B cell (primary cell): ENCODE measurements around the gene CDH12. TPM values are rescaled to one million over a fixed set of nuclear protein-coding genes. Genes with fewer than 3 reads are reported as not detected.
"Not testable (repeated sequence)": the region's sequence is repeated elsewhere in the genome, so short reads cannot be mapped to it uniquely, and the experiment has no call there.

ENCODE experiments used
- ATAC-seq: fragments of 200-7000 bp; cut with Tn5 transposase; one replicate; pipeline ENCODE4 v1.10.0; 2021; ENCODE audit warnings: low read depth, mild to moderate bottlenecking, moderate number of reproducible peaks, moderate library complexity
- CTCF ChIA-PET: fragments of 350-600 bp; sonication (Branson Sonifier 250); formaldehyde crosslinking; loops from one replicate; lab custom pipeline; 2021; ENCODE audit warnings: antibody characterized with exemption, inconsistent platforms; lab: Charles Lee
- POLR2A ChIA-PET: fragments of 350-600 bp; sonication (Branson Sonifier 250); formaldehyde crosslinking; loops from one replicate; lab custom pipeline; 2021; ENCODE audit warnings: antibody characterized with exemption; lab: Charles Lee
- DNase-seq: peaks from one replicate; pipeline ENCODE4 v3.0.0; 2013
- H2AFZ ChIP-seq: 2 replicates; pipeline ENCODE4 v1.6.1; 2012; ENCODE audit warnings: mild to moderate bottlenecking, low read depth, low read length; ENCODE audit not compliant: insufficient read depth, poor library complexity, severe bottlenecking
- H3K27ac ChIP-seq, 2 donors: 1 replicate in 1 of 2; 2 replicates in 1 of 2; pipeline ENCODE4 v1.5.1; 2012 to 2013; ENCODE audit warnings: low read length in 2 of 2, mild to moderate bottlenecking in 2 of 2, moderate library complexity in 1 of 2
- H3K27me3 ChIP-seq, 4 experiments: fragments of 200-600 bp in 1 of 4; sonication (generic) in 1 of 4; replicated peaks in 1 of 4; 1 replicate in 2 of 4; 2 replicates in 2 of 4; pipeline versions ENCODE4 v1.6.1 to v1.7.0; 2013 to 2016; ENCODE audit warnings: low read length in 3 of 4, mild to moderate bottlenecking in 2 of 4, mixed read lengths in 1 of 4, moderate library complexity in 1 of 4; ENCODE audit not compliant: insufficient read depth in 4 of 4, control insufficient read depth in 3 of 4; ENCODE audit errors: control extremely low read depth in 1 of 4
- H3K36me3 ChIP-seq, 2 experiments: replicated peaks in 1 of 2; 1 replicate in 1 of 2; 2 replicates in 1 of 2; pipeline versions ENCODE4 v1.6.1 to v1.7.1; 2013; ENCODE audit warnings: low read length in 1 of 2; ENCODE audit not compliant: insufficient read depth in 2 of 2, control insufficient read depth in 1 of 2; ENCODE audit errors: control extremely low read depth in 1 of 2, extremely low read depth in 1 of 2
- H3K4me1 ChIP-seq, 2 donors: fragments of 200-600 bp in 1 of 2; sonication (generic) in 1 of 2; 1 replicate in 1 of 2; 2 replicates in 1 of 2; pipeline versions ENCODE4 v1.5.1 to v1.6.1; 2013 to 2017; ENCODE audit warnings: low read length in 2 of 2; ENCODE audit not compliant: control insufficient read depth in 2 of 2, insufficient read depth in 2 of 2
- H3K4me2 ChIP-seq: replicated peaks from 2 replicates; pipeline ENCODE3; 2012; ENCODE audit warnings: mild to moderate bottlenecking, low read depth, low read length; ENCODE audit not compliant: poor library complexity, severe bottlenecking
- H3K4me3 ChIP-seq, 5 experiments: fragments of 200-600 bp in 1 of 5; sonication (generic) in 1 of 5; 1 replicate in 3 of 5; 2 replicates in 2 of 5; pipeline versions ENCODE4 v1.5.1 to v1.7.0; 2011 to 2016; ENCODE audit warnings: low read length in 4 of 5, mild to moderate bottlenecking in 4 of 5, low read depth in 2 of 5, control low read depth in 1 of 5, moderate library complexity in 1 of 5; ENCODE audit not compliant: insufficient read depth in 1 of 5; ENCODE audit errors: control extremely low read depth in 1 of 5, extremely low read depth in 1 of 5
- H3K79me2 ChIP-seq: fragments of 200-600 bp; sonication (generic); one replicate; pipeline ENCODE4 v1.6.0; 2016; ENCODE audit warnings: low read length; ENCODE audit not compliant: control insufficient read depth, insufficient read depth
- H3K9ac ChIP-seq: fragments of 200-600 bp; sonication (generic); 2 replicates; pipeline ENCODE4 v1.6.1; 2017; ENCODE audit warnings: mild to moderate bottlenecking, low read length, moderate library complexity
- H3K9me3 ChIP-seq, 3 donors: one replicate each; pipeline versions ENCODE4 v1.6.1 to v1.7.1; 2013; ENCODE audit warnings: low read length in 2 of 3; ENCODE audit not compliant: control insufficient read depth in 2 of 3, insufficient read depth in 1 of 3; ENCODE audit errors: control extremely low read depth in 1 of 3
- H4K20me1 ChIP-seq: 2 replicates; pipeline ENCODE4 v1.6.0; 2012; ENCODE audit warnings: mild to moderate bottlenecking, low read length; ENCODE audit not compliant: insufficient read depth, control insufficient read depth, poor library complexity, severe bottlenecking
- H3K27ac Mint-ChIP-seq: one replicate; pipeline ENCODE4 v1.8.0; 2021; ENCODE audit warnings: mixed read lengths
- H3K27me3 Mint-ChIP-seq: one replicate; pipeline ENCODE4 v1.8.0; 2021; ENCODE audit warnings: mixed read lengths
- H3K4me1 Mint-ChIP-seq: one replicate; pipeline ENCODE4 v1.8.0; 2021; ENCODE audit warnings: mixed read lengths
- H3K4me3 Mint-ChIP-seq: one replicate; pipeline ENCODE4 v1.8.0; 2021; ENCODE audit warnings: mixed read lengths
- H3K9me3 Mint-ChIP-seq: one replicate; pipeline ENCODE4 v1.8.0; 2022; ENCODE audit warnings: mixed read lengths; ENCODE audit not compliant: insufficient read depth
- WGBS: methylation state at CpG from one replicate; pipeline ENCODE4 v1.1.5; 2013; ENCODE audit warnings: missing lambda C conversion rate; ENCODE audit not compliant: insufficient coverage; 5-methylcytosine and 5-hydroxymethylcytosine counted together
- intact Hi-C: fragments of 100-400 bp; cut with micrococcal nuclease; formaldehyde crosslinking; loops from one replicate; pipeline ENCODE4 v1.10.0; 2022
- polyA plus RNA-seq: library from polyadenylated mRNA; depleted of rRNA; stranded (reverse); fragments of >200 nt; gene quantifications from 2 replicates; pipeline ENCODE4 v1.2.3, GENCODE V29; 2012
- total RNA-seq, 2 donors: library from RNA; stranded (reverse); fragments of 120-200 nt in 1 of 2; gene quantifications; 1 replicate in 1 of 2; 2 replicates in 1 of 2; pipeline versions ENCODE4 v1.2.3 to v1.2.4, GENCODE V29; 2013 to 2022

The CDH12 gene
- total and polyA plus RNA-seq, 2 donors (not counting 1 experiment from before 2014, with no cell fraction given), result not detected

DNA sequence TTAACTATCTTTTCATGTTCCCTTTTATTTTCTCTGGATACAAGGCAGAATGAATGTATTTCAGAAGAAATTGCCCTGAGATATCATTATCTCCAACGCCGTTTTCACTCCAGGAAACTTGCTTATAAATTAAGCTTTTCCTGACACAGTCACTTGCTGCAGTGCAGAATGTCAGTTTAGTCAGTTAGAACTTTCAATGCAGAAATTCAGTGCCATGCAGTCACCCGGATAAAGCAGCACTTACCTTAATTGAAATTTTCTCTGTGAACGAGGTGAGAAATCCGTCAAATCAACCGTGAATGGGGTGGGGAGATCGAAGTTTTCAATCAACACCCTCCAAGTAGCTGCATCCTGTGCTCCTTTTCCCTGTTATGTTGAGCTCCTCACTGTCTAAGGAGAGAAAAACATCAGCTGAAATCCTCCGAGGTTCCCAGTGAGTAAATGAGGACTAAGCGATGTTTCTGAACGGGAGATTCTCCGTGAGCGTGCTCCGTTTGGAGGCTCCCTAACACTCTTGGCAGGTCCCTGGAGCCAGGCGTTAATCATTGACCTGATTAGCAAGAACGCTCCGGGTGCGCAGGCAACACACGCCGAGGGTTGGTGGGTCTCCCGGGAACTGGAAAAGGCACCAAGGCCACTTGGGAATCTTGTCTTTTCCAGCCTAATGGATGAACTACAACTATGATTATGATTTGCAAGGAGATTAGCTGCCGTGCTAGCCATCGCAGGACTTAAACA lies 640.7 kb downstream of the CDH12 start:
- WGBS, result 80% methylated on average over 1 of the region's 22 CpGs
- H3K27me3 ChIP-seq, H3K9ac ChIP-seq, POLR2A ChIA-PET, H3K9me3 ChIP-seq, CTCF ChIA-PET, H3K9me3 Mint-ChIP-seq, H3K4me1 Mint-ChIP-seq, H2AFZ ChIP-seq, H3K4me3 Mint-ChIP-seq, H3K4me1 ChIP-seq, H3K27ac Mint-ChIP-seq, DNase-seq, H3K27me3 Mint-ChIP-seq, H4K20me1 ChIP-seq, H3K27ac ChIP-seq, H3K36me3 ChIP-seq, H3K4me3 ChIP-seq, H3K79me2 ChIP-seq, intact Hi-C loops, ATAC-seq, H3K4me2 ChIP-seq: not testable (repeated sequence)

DNA sequence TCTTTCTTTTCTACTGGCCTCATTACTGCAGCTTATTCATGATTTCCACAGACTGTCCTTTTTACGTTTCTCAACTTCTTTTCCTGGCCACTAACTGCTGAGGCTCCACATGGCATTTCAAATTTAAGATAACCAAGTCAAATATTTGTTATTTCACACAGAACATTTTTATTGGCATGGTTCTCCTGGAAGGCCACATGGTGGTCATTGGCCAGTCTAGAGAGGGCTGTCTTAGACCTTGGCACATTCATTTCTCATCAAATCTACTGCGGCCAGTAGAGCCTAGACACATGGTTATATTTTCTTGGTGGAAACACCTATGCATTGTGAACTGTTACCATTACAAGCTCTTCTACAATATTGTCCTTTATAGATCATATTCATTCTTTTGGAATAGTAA lies 644.7 kb downstream of the CDH12 start:
- H3K27ac Mint-ChIP-seq, H3K4me3 ChIP-seq, H3K27me3 Mint-ChIP-seq, CTCF ChIA-PET, H3K79me2 ChIP-seq, H3K4me3 Mint-ChIP-seq, H3K4me2 ChIP-seq, H3K4me1 ChIP-seq, H3K9me3 ChIP-seq, POLR2A ChIA-PET, H3K4me1 Mint-ChIP-seq, H3K9ac ChIP-seq, H2AFZ ChIP-seq, DNase-seq, H4K20me1 ChIP-seq, H3K27ac ChIP-seq, intact Hi-C loops, H3K9me3 Mint-ChIP-seq, H3K27me3 ChIP-seq, H3K36me3 ChIP-seq, ATAC-seq: not testable (repeated sequence)
- WGBS, result 60% methylated on average over 1 of the region's 2 CpGs

DNA sequence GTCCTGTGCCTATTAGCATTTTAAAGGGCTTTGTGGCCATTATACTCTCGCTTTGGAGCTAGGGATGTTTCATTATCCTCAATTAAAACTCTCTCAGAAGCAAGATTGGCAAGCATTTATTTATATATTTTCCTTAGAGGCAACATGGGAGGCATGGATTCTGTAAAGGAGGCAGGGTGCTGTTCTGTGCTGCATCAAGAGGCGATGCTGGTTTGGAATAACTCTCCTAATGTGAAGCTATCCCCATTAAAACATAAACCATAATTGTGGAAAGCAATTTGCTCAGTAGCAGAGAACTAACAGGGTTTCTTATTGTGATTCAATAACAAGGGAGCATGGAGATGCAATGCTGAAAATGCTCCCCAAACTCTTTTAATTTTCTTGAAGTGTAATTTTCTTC lies 664.5 kb downstream of the CDH12 start:
- DNase-seq, H4K20me1 ChIP-seq, H3K9me3 Mint-ChIP-seq, H3K4me3 ChIP-seq, H3K9me3 ChIP-seq, ATAC-seq, H3K36me3 ChIP-seq, H3K79me2 ChIP-seq, H2AFZ ChIP-seq, H3K27ac Mint-ChIP-seq, POLR2A ChIA-PET, H3K4me2 ChIP-seq, CTCF ChIA-PET, intact Hi-C loops, H3K4me3 Mint-ChIP-seq, H3K4me1 Mint-ChIP-seq, H3K9ac ChIP-seq, H3K27me3 ChIP-seq, H3K4me1 ChIP-seq, H3K27ac ChIP-seq, H3K27me3 Mint-ChIP-seq: not testable (repeated sequence)
- WGBS, result no CpG with 5 or more reads among the region's 2 CpGs

DNA sequence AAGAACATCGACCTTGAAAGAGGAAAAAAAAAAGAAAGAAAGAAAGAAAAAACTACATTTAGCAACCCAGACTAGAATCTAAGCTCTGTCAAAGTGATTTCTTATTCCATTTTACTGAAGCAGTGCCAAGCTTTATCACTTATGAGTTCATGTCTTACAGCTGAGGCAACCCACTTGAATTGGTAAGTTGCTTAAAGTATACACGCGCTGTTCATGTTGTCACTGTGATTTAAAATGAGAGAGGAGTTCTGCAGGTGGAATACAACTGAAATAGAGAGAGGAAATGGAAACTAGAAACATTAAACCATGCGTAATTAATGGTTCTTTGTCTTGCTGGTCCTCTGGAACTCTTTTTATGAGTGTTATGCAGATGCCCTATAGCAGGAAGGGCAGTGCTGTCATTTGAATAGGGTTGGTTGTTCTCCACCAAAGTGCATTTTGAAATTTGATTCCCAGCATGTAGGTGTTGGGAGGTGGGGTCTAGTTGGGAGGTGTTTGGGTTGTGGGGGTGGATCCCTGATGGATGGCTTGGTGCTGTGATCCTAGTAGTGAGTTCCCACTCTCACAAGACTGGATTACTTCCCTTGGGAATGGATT lies 665.4 kb downstream of the CDH12 start:
- POLR2A ChIA-PET, H3K27me3 Mint-ChIP-seq, H3K9me3 Mint-ChIP-seq, H3K9ac ChIP-seq, H3K4me3 ChIP-seq, H3K27me3 ChIP-seq, H3K27ac Mint-ChIP-seq, H3K4me1 Mint-ChIP-seq, H3K4me3 Mint-ChIP-seq, H3K4me2 ChIP-seq, H3K79me2 ChIP-seq, H3K9me3 ChIP-seq, H4K20me1 ChIP-seq, H3K36me3 ChIP-seq, CTCF ChIA-PET, ATAC-seq, H3K27ac ChIP-seq, intact Hi-C loops, H2AFZ ChIP-seq, DNase-seq, H3K4me1 ChIP-seq: not testable (repeated sequence)
- WGBS, result no CpG with 5 or more reads among the region's 4 CpGs
